ELR (cell line): ENCODE data around the gene GEMIN4.
"Not testable (repeated sequence)": the region's sequence is repeated elsewhere in the genome, so short reads cannot be mapped to it uniquely, and the experiment has no call there.

Source experiments
- DNase-seq: peaks from one replicate; pipeline ENCODE4 v3.0.0-alpha.2; 2015; ENCODE audit warnings: low read depth

Gene GEMIN4

GRCh38 chr17:752002-752619 lies at the start of gene GEMIN4:
Gene GEMIN4, minus strand, starts transcription at chr17:752264. Its CDS starts 122 bp downstream, at chr17:752142.
- peak; percentile 86 for DNase-seq

- no peak for DNase-seq
These were observed 49.6 kb upstream of the GEMIN4 start for GRCh38 chr17:801660-802059.

GRCh38 chr17:800446-801242 lies 48.6 kb upstream of the GEMIN4 start:
- DNase-seq = no peak

- DNase-seq = no peak
These were observed 47.2 kb upstream of the GEMIN4 start for GRCh38 chr17:799261-799660.

- DNase-seq = no peak
These were observed 46.2 kb upstream of the GEMIN4 start for GRCh38 chr17:798246-798645.

GRCh38 chr17:797236-797840 lies 45.3 kb upstream of the GEMIN4 start:
- no peak for DNase-seq

GRCh38 chr17:796609-797008 lies 44.5 kb upstream of the GEMIN4 start:
- DNase-seq = no peak

GRCh38 chr17:795721-796120 lies 43.7 kb upstream of the GEMIN4 start:
- DNase-seq = no peak

- no peak for DNase-seq
These were observed 43.2 kb upstream of the GEMIN4 start for GRCh38 chr17:795276-795675.

- peak; percentile 80 for DNase-seq
These were observed 42.8 kb upstream of the GEMIN4 start for GRCh38 chr17:794876-795275.

- peak; percentile 37 for DNase-seq
These were observed 40.2 kb upstream of the GEMIN4 start for GRCh38 chr17:792277-792676.

- DNase-seq = no peak
These were observed 39.8 kb upstream of the GEMIN4 start for GRCh38 chr17:791829-792228.

- DNase-seq = not testable (repeated sequence)
These were observed 38.8 kb upstream of the GEMIN4 start for GRCh38 chr17:790874-791247.

GRCh38 chr17:789931-790873 lies 38.1 kb upstream of the GEMIN4 start:
- not testable (repeated sequence) for DNase-seq

- no peak for DNase-seq
These were observed 37.2 kb upstream of the GEMIN4 start for GRCh38 chr17:789160-789840.

- DNase-seq = no peak
These were observed 36.5 kb upstream of the GEMIN4 start for GRCh38 chr17:788551-788950.

GRCh38 chr17:787641-788221 lies 35.7 kb upstream of the GEMIN4 start:
- DNase-seq = no peak

GRCh38 chr17:785901-786300 lies 33.8 kb upstream of the GEMIN4 start:
- DNase-seq = not testable (repeated sequence)

GRCh38 chr17:784143-784542 lies 32.1 kb upstream of the GEMIN4 start:
- peak; percentile 51 for DNase-seq

- peak; percentile 87 for DNase-seq
These were observed 30.0 kb upstream of the GEMIN4 start, which contains the start of the genes GLOD4 and MRM3 for GRCh38 chr17:781805-782731. Gene GLOD4, minus strand, starts transcription at chr17:782280. Its CDS starts 25 bp downstream, at chr17:782255. Gene MRM3, plus strand, starts transcription at chr17:782353. Its CDS starts 26 bp downstream, at chr17:782379.
